Neuron (in vitro differentiated cells): Measurements from ENCODE around the gene RPL35A.
"Not testable (repeated sequence)": the region's sequence is repeated elsewhere in the genome, so short reads cannot be mapped to it uniquely, and the experiment has no call there.

Experiments used
- H2AFZ ChIP-seq: one replicate; pipeline ENCODE4 v1.6.1; 2013; ENCODE audit warnings: low read depth, mild to moderate bottlenecking, inconsistent platforms, low read length, moderate library complexity
- H3K27me3 ChIP-seq: one replicate; pipeline ENCODE4 v1.6.1; 2013; ENCODE audit warnings: low read length; ENCODE audit not compliant: insufficient read depth
- H3K36me3 ChIP-seq: one replicate; pipeline ENCODE4 v1.6.1; 2013; ENCODE audit warnings: low read length; ENCODE audit not compliant: insufficient read depth
- H3K4me1 ChIP-seq: one replicate; pipeline ENCODE4 v1.6.1; 2013; ENCODE audit warnings: low read length; ENCODE audit not compliant: insufficient read depth
- H3K4me3 ChIP-seq: 2 replicates; pipeline ENCODE4 v1.5.1; 2013; ENCODE audit warnings: mild to moderate bottlenecking, low read length, moderate library complexity
- H3K9me3 ChIP-seq: one replicate; pipeline ENCODE4 v1.6.1; 2013; ENCODE audit warnings: low read length

The RPL35A gene

GRCh38 chr3:197958346-197958745 lies 8.4 kb downstream of the RPL35A start:
- H3K27me3 ChIP-seq: no peaks in the 10 kb centered on the region

DNA sequence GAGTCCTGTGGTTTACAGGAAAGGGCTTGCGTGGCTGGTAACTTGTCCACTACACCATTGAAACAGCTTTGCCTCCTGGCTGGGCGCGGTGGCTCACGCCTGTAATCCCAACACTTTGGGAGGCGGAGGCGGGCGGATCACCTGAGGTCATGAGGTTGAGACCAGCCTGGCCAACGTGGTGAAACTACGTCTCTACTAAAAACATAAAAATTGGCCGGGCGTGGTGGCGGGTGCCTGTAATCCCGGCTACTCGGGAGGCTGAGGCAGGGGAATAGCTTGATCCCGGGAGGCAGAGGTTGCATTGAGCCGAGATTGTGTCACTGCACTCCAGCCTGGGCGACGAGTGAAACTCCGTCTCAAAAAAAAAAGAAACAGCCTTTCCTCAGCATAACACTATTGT lies 8.9 kb downstream of the RPL35A start:
- Histone ChIP-seq H3K4me1 (peaks cover 17% of the 10 kb centered on the region), H3K36me3 (peaks cover 30% of the 10 kb centered on the region)
- not testable (repeated sequence) for H3K9me3 ChIP-seq, H2AFZ ChIP-seq, H3K4me3 ChIP-seq, H3K27me3 ChIP-seq

More at GRCh38 chr3:197958346-197958745, 8.4 kb downstream of the RPL35A start:
- no peak overlapping the region for H3K4me3 ChIP-seq
- no peak overlapping the region for H2AFZ ChIP-seq
- peaks cover 17% of the 10 kb centered on the region for H3K4me1 ChIP-seq
- H3K9me3 ChIP-seq: no peaks in the 10 kb centered on the region
- peaks cover 35% of the 10 kb centered on the region for H3K36me3 ChIP-seq

GRCh38 chr3:197959500-197959890 lies 9.5 kb downstream of the RPL35A start:
- H3K4me3 ChIP-seq: peak overlapping the region; percentile 71
- H3K36me3 ChIP-seq: peaks cover 23% of the 10 kb centered on the region
- H3K4me1 ChIP-seq: peaks cover 17% of the 10 kb centered on the region
- no peaks in the 10 kb centered on the region for H3K27me3 ChIP-seq
- H2AFZ ChIP-seq: peak overlapping the region; percentile 86
- no peaks in the 10 kb centered on the region for H3K9me3 ChIP-seq

- H3K27me3 ChIP-seq: no peaks in the 10 kb centered on the region
- peaks cover 17% of the 10 kb centered on the region for H3K4me1 ChIP-seq
- H2AFZ ChIP-seq: peak within 1 kb of the TSS; percentile 86
- peaks cover 17% of the 10 kb centered on the region for H3K36me3 ChIP-seq
- H3K4me3 ChIP-seq: peak within 1 kb of the TSS; percentile 71
- no peaks in the 10 kb centered on the region for H3K9me3 ChIP-seq
These were observed 10.1 kb downstream of the RPL35A start, which contains the start of gene LMLN for GRCh38 chr3:197959891-197960693. Gene LMLN (plus strand): TSS chr3:197960217. CDS start chr3:197960246, 29 bp downstream.

GRCh38 chr3:197960694-197961581 lies 10.9 kb downstream of the RPL35A start:
- no peaks in the 10 kb centered on the region for H3K27me3 ChIP-seq
- peak overlapping the region; percentile 71 for H3K4me3 ChIP-seq
- H3K36me3 ChIP-seq: peaks cover 9% of the 10 kb centered on the region
- no peaks in the 10 kb centered on the region for H3K9me3 ChIP-seq
- H3K4me1 ChIP-seq: peaks cover 17% of the 10 kb centered on the region
- H2AFZ ChIP-seq: peak overlapping the region; percentile 86

- Histone ChIP-seq H2AFZ (no peak overlapping the region), H3K27me3 (no peaks in the 10 kb centered on the region), H3K36me3 (peaks cover 2% of the 10 kb centered on the region), H3K4me3 (no peak overlapping the region), H3K4me1 (peaks cover 17% of the 10 kb centered on the region), H3K9me3 (no peaks in the 10 kb centered on the region)
These were observed 11.6 kb downstream of the RPL35A start for GRCh38 chr3:197961582-197961945.

DNA sequence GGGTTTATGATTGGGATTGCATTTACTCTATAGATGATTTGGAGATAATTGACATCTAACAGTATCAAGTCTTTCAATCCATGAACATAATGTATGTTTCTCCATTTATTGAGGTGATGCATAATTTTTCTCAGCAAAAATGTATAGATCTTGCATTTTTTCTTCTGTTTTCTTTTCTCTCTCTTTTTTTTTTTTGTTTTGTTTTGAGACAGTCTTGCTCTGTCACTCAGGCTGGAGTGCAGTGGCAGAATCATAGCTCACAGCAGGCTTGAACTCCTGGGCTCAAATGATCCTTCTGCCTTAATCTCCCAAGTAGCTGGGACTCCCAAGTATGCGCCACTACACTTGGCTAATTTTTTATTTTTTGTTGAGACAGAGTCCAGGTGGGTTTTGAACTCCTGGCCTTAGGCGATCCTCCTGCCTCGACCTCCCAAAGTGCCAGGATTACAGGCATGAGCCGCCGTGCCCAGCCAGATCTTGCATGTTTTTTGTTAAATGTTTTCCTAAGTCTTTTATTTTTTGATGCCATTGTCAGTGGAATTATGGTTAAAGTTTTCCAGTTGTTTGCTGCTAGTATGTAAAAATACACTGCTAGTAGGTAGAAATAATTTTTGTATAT lies 13.1 kb downstream of the RPL35A start:
- H3K9me3 ChIP-seq: peaks cover 4% of the 10 kb centered on the region
- H3K36me3 ChIP-seq: no peaks in the 10 kb centered on the region
- no peak overlapping the region for H2AFZ ChIP-seq
- no peak overlapping the region for H3K4me3 ChIP-seq
- no peaks in the 10 kb centered on the region for H3K27me3 ChIP-seq
- peaks cover 17% of the 10 kb centered on the region for H3K4me1 ChIP-seq

- H3K36me3 ChIP-seq, H2AFZ ChIP-seq, H3K4me3 ChIP-seq, H3K27me3 ChIP-seq, H3K4me1 ChIP-seq, H3K9me3 ChIP-seq: not testable (repeated sequence)
These were observed 17.5 kb downstream of the RPL35A start for GRCh38 chr3:197967337-197967989.

DNA sequence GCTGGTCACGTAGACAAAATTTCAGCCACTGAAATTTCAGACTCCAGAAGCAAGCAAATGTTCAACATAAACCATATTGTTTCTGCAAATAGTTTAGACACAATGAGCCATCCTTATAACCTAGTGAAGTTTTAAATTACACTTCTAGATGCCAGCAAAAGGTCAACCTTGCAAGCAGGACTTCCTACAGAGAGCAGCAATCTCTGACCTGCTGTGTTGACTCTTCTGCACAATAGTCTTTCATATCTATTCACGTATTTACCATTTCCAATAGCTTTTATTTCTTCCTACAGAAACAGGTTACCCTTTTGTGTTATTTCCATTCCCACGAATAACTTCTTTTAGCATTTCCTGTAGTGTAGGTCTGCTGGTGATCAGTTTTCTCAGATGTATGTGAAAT lies 20.6 kb downstream of the RPL35A start:
- no peaks in the 10 kb centered on the region for H3K36me3 ChIP-seq
- no peaks in the 10 kb centered on the region for H3K4me1 ChIP-seq
- H3K4me3 ChIP-seq: no peak overlapping the region
- H3K9me3 ChIP-seq: peaks cover 4% of the 10 kb centered on the region
- no peaks in the 10 kb centered on the region for H3K27me3 ChIP-seq
- no peak overlapping the region for H2AFZ ChIP-seq

DNA sequence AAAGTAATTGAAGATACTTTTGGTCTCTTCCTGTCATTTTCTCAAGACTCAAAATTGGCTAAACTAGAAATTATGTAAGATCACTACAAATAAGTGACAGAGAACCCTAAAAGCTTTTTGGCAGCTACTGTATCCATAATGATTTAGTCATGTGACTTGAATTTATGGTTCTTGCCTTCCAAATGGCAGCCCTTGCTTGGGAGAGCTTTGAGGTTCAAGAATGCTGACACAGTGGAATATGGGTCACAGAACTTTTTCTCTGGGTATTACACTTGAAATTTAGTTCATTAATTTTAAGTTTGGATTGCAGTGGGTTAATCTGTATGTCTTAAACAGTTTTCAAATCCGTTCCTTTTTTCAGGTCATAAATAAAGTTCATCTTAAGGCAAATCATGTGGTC lies 24.0 kb downstream of the RPL35A start:
- peaks cover 8% of the 10 kb centered on the region for H3K36me3 ChIP-seq
- no peaks in the 10 kb centered on the region for H3K27me3 ChIP-seq
- no peaks in the 10 kb centered on the region for H3K4me1 ChIP-seq
- no peak overlapping the region for H2AFZ ChIP-seq
- H3K4me3 ChIP-seq: no peak overlapping the region
- H3K9me3 ChIP-seq: no peaks in the 10 kb centered on the region

GRCh38 chr3:197975311-197975710 lies 25.3 kb downstream of the RPL35A start:
- no peak overlapping the region for H3K4me3 ChIP-seq
- H3K4me1 ChIP-seq: no peaks in the 10 kb centered on the region

DNA sequence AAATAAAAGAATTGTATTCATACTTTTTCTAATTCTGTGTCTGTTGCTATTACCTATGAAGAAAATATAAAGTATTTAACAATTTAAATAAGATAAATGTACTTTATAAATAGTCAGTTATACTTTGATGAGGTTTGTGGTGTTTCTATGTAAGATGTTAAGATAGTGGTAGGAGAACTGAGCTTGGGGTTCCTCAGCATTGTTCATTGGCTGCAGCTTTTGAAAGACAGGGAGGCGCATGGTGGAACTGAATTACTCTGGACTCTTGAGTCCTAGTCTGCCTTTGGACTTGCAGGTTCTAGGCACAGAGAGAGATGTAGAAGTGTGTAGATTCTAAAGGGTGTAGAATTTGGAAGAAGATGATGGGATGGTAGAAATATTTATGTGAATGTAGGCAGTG lies 33.1 kb downstream of the RPL35A start:
- no peaks in the 10 kb centered on the region for H3K27me3 ChIP-seq
- H3K36me3 ChIP-seq: peaks cover 23% of the 10 kb centered on the region
- H2AFZ ChIP-seq: no peak overlapping the region
- H3K9me3 ChIP-seq: peaks cover 2% of the 10 kb centered on the region
- H3K4me1 ChIP-seq: no peaks in the 10 kb centered on the region
- H3K4me3 ChIP-seq: no peak overlapping the region

More at GRCh38 chr3:197975311-197975710, 25.3 kb downstream of the RPL35A start:
- H3K27me3 ChIP-seq: no peaks in the 10 kb centered on the region
- no peak overlapping the region for H2AFZ ChIP-seq
- peaks cover 1% of the 10 kb centered on the region for H3K9me3 ChIP-seq
- H3K36me3 ChIP-seq: peaks cover 10% of the 10 kb centered on the region
